Suppressor macrophage treated with lipopolysaccharide for 4 hours (primary cell): ENCODE data around the gene DHRS3.
A peak's percentile ranks its signal among the peaks of the same experiment; 100 is the strongest.
"Not testable (repeated sequence)": the region's sequence is repeated elsewhere in the genome, so short reads cannot be mapped to it uniquely, and the experiment has no call there.

Source experiments
- DNase-seq: peaks from one replicate; pipeline ENCODE4 v3.0.0-alpha.2; 2020

DHRS3 gene

GRCh38 chr1:12573015-12573825 lies 44.8 kb downstream of the DHRS3 start:
- DNase-seq: no peak

DNA sequence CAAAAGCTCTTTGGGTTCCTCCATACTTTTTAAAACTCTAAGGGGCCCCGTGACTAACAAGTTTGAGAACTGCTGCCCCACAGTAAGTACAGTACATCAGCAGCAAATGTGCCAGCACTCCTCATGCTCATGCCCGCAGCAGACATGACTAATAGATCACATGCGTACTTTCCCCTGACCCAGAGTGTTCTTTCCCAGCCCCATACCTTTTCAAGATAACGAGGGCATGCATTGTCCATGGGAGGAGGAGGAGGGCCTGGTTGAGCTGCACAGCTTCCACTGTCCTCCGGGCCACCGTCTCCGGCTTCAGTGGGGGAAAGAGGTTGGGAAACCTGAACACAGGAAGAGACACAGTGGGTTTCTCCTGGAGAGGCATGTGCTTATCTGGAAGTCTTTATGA lies 45.5 kb downstream of the DHRS3 start:
- DNase-seq: no peak

GRCh38 chr1:12570291-12570690 lies 47.7 kb downstream of the DHRS3 start:
- DNase-seq: no peak

- no peak for DNase-seq
Observed at GRCh38 chr1:12568009-12568767, 49.8 kb downstream of the DHRS3 start.

GRCh38 chr1:12567288-12567819 lies 50.7 kb downstream of the DHRS3 start:
- DNase-seq: no peak

DNA sequence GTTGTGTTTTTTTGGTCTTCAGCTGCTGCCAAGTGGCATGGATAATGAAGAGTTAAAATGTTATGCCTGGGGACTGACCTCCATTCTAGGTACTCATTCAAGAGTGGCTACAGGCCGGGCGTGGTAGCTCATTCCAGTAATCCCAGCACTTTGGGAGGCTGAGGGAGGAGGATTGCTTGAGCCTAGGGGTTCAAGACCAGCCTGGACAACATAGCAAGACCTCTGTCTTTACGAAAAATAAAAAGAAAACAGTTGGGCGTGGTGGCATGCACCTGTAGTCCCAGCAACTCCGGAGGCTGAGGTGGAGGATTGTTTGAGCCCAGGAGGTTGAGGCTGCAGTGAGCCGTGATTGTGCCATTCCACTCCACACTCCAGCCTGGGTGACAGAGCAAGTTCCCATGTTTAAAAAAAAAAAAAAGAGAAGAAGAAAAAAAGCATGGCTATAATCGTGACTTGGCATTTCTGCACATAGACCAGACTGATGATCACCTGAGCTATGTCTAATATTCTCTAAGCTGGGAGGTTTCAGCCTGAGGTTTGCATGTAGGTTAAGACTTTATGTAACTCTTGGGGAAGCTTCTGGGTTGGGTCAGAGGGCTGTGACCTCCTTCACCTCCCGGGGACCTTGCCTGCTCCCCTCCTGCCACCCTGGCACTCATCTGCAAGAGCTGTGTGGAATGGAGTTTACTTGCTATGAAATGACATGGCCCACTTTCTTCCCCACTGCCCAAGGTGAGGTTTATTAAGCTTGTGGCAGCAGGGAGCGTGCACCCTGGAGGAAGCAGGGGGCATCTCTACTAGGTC lies 51.3 kb downstream of the DHRS3 start:
- DNase-seq: no peak

DNA sequence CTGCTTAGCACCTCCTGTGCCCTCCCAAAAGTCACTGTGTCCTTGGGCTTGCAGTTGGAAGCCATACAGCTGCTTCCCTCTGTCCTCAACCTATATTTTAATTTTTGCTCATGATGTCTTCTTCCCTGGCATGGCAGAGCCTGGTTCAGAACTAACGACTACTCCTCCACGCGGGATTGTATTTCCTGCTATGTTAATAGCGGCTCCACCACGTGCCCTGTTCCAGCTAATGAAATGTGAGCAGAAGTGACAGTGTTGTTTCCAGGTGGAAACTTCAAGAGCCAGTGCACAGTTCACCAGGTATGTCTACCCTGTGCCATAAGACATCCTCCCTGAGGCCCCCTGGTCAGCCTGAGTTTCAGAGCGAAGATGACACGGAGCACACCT lies 52.1 kb downstream of the DHRS3 start:
- DNase-seq: no peak

DNA sequence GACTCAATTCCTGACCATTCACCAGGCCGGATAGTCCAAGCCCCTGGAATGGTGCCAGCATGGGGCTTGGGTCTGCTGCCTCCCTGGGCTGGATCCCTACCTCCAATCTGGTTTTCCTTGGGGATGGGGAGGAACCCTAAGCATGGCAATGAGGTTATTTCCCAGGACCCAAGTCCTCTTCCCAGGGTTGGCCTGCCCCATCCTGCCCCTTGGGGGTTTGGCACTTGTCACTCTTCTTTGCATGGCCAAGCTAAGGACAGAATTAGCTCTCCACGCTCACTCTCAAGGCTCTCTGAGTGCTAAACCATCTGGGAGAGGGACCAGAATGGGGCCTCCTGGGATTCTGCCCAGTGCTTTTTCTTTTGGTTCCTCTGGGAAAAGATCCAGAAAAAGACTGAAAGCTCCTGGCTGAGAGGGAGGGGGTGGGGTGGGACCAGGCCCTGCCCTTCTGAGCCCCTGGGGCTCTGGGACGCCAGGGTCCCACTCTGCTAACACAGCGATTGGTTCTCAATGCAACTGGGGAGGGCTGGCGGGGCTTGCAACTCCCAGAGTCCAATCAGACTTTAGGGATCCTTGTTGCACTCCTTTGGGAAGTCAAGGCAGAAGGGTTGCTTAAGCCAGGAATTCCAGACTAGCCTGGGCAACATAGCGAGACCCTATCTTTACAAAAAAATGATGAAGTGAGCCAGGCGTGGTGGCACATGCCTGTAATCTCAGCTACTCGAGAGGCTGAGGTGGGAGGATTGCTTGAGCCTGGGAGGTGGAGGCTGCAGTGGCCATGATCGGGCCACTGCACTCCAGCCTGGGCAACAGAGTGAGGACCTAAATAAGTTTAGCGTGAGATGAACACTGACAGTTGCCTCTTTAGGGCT lies 52.7 kb downstream of the DHRS3 start:
- DNase-seq: no peak

GRCh38 chr1:12564251-12564650 lies 53.8 kb downstream of the DHRS3 start:
- DNase-seq: not testable (repeated sequence)

- no peak for DNase-seq
Observed at GRCh38 chr1:12562955-12563576, 54.9 kb downstream of the DHRS3 start.

DNA sequence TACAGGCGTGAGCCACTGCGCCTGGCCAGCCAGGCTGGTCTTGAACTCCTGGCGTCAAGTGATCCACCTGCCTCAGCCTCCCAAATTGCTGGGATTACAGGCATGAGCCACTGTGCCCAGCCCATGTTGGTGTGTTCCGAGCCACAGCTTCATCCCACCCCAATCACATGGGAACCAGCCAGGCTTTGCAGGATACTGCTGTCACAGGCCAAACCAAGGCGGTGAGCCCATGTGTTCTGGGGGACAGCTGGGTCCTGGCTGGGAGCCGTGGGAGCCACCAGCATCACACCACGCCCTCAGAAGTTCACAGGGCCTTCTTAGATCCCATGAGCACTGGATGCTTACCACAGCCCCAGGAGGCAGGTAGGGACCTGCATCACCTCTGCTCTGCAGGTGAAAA lies 56.9 kb downstream of the DHRS3 start:
- no peak for DNase-seq

DNA sequence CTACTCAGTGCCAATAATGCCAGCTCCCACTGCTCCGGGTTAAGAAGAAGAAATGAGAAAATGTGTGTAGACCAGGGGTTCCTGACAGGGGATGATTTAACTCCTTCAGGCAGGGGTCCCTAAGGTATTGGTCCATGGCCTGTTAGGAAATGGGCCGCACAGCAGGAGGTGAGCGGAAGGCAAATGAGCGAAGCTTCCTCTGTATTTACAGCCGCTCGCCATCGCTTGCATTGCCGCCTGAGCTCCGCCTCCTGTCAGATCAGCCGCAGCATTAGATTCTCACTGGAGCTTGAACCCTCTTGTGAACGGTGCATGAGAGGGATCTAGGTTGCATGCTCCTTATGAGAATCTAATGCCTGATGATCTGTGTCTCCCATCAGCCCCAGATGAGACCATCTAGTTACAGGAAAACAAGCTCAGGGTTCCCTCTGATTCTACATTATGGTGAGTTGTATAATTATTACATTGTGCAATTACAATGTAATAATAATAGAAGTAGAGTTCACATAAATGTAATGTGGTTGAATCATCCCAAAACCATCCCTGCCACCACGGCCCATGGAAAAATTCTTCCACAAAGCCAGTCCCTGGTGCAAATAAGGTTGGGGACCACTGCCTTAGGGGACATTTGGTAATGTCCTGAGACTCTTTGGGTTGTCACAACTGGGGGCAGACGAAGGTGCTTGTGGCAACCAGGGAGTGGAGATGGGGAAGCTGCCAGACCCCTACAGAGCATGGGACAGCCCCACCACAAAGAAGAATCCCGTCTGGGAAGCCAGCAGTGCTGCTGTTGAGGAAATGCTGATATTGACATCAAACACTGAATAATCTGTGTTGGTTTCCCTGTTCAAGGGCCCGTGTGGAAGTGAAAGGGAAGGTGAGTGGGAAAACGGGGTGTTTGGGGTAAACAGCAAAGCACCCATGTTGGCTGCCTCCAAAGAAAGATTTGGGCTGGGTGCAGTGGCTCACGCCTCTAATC lies 60.8 kb downstream of the DHRS3 start:
- DNase-seq: no peak

DNA sequence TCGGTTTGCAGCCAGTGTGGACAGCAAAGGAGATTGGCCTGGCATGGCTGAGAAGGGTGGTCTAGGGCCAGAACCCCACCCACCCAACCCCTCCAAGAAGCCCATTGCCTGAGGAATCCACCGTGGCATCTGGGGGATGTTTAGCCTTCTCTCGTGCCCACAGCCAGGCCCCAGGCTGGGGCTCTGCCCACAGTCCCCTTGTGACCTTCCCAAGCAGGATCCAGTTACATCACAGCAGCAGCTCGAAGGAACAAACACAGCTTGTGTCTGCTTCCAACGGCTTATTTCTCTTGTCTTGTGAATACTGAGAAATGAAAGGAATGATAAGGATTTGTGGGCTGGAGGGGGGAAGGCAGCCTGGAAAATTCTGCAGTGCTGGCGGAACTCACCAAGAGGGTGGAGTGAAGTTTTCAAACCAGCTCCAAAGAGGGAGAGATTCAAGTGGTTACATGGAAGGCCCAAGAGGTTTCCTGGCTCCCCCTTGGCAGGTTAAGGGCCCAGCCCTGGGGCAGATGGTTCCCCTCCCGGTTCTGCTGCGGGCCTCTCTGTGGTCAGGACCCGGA lies 61.6 kb downstream of the DHRS3 start:
- peak; percentile 34 for DNase-seq

DNA sequence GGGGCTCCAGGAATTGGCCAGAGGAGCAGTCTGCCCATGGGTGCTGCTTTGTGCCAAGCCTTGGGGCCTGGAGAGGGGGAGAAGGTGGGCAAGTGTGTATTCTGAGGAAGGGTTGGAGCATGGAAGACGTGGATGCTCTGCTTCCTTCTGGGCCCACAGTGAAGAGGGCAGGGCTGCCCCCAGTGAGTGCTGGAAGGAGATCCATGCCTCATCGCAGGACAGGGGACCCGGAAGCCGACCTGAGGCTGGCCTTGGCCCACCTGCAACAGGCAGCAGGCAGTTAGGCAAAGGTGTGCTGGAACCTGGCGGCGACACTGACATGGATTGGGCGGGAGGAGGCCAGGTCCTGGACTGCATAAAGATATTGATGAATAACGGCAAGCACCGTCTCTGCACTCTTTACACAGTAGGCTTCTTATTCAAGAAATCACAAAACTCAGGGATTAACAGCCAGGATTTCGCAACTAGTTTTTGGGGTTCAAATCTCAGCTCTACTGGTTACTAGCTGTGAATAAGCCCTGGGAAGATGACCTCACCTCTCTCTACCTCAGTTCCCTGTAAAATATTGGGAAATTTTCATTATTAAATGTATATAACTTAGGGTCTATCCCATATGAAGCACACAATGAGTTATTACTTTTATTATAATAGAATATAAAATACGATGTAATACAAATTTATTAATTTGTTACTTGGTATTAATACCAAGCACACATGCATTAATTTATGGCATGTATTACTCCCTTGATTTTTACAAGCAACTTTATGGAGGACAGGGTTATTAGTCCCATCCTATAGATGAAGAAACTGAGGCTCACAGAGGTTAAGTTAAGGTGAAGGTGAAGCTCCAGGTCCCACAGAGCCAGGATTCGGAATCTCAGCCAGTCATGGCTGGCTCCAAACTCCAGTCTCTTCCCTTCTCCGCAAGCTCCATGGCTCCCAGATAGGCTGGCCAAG lies 62.3 kb downstream of the DHRS3 start:
- DNase-seq: no peak

DNA sequence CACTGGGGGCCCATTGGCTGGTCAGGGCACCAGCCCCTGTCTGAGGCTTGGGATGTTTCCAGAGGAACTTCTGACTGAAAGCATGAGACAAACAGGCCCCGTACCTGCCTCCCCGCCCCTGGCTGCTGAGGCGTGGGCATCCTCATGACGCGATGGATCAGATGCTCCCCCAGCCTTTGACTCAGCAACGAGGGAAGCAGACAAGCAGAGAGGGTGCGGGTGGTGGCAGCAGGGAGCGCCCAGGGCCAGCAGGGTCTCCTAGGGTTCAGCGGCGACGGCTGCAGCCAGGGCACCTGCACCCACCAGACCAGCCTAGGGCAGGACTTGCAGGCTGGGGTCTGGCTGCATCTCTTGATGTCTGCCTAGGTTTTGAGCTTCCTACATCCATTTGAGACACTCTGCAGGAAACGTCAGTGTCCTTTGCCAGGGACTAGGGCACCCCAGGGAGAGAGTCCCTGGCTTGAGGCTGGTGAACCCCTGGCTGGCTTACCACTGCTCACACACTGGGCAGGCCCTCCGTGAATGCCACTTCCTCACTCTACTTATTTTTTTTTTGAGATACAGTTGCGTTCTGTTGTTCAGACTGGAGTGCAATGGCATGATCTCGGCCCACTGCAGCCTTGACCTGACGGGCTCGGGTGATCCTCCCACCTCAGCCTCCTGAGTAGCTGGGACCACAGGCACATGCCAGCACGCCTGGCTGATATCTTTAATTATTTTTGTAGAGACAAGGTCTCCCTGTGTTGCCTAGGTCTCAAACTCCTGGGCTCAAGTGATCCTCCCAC lies 63.3 kb downstream of the DHRS3 start:
- no peak for DNase-seq

- no peak for DNase-seq
Observed at GRCh38 chr1:12553963-12554362, 64.0 kb downstream of the DHRS3 start.

- DNase-seq: no peak
Observed at GRCh38 chr1:12552951-12553921, 64.8 kb downstream of the DHRS3 start.
